K562 (cell line): Measurements from ENCODE around the gene OSCP1. TPM values are rescaled to one million over a fixed set of nuclear protein-coding genes. Genes with fewer than 3 reads are reported as not detected.
A peak's percentile ranks its signal among the peaks of the same experiment; 100 is the strongest.

ENCODE experiments used
- BCL6 ChIP-seq: fragments of 250-450 bp; sonication (Bioruptor Pico); IDR thresholded peaks from 2 replicates; pipeline ENCODE4 v1.4.0; 2020
- CSDE1 ChIP-seq, 2 experiments: fragments of 450-650 bp; IDR thresholded peaks; 2 replicates each; pipeline ENCODE4 v1.6.1; 2016; ENCODE audit warnings: mild to moderate bottlenecking in 1 of 2
- GATA2 ChIP-seq: sonication (generic); formaldehyde crosslinking; IDR thresholded peaks from 2 replicates; pipeline ENCODE4 v1.4.0; 2020; ENCODE audit warnings: mild to moderate bottlenecking, missing genetic modification reagents
- MCM2 ChIP-seq: fragments of 450-650 bp; IDR thresholded peaks from 2 replicates; pipeline ENCODE4 v1.6.1; 2017; ENCODE audit warnings: low read depth, mild to moderate bottlenecking
- MXI1 ChIP-seq: IDR thresholded peaks from 2 replicates; pipeline ENCODE4 v1.6.1; 2011; ENCODE audit warnings: low read depth, mild to moderate bottlenecking, improper control_type of control experiment, low read length
- NFXL1 ChIP-seq: fragments of 450-650 bp; formaldehyde crosslinking; IDR thresholded peaks from 2 replicates; pipeline ENCODE4 v1.4.0; 2021; ENCODE audit warnings: mild to moderate bottlenecking
- RB1 ChIP-seq: fragments of 450-650 bp; IDR thresholded peaks from 2 replicates; pipeline ENCODE4 v1.6.1; 2017; ENCODE audit warnings: low read depth, mild to moderate bottlenecking
- SIX5 ChIP-seq, 2 experiments: IDR thresholded peaks; 2 replicates each; pipeline ENCODE4 v1.6.1; 2011; ENCODE audit warnings: low read length in 2 of 2, borderline replicate concordance in 1 of 2, low read depth in 1 of 2, mild to moderate bottlenecking in 1 of 2, moderate library complexity in 1 of 2; ENCODE audit not compliant: insufficient read depth in 1 of 2
- SREBF2 ChIP-seq: sonication (generic); formaldehyde crosslinking; IDR thresholded peaks from 2 replicates; pipeline ENCODE4 v1.4.0; 2020; ENCODE audit warnings: mild to moderate bottlenecking, missing genetic modification reagents
- ZBTB34 ChIP-seq: fragments of 250-450 bp; sonication (Bioruptor Pico); IDR thresholded peaks from 2 replicates; pipeline ENCODE4 v1.8.0; 2021; ENCODE audit warnings: mild to moderate bottlenecking, moderate library complexity
- ZNF212 ChIP-seq: fragments of 450-650 bp; formaldehyde crosslinking; IDR thresholded peaks from 2 replicates; pipeline ENCODE4 v1.4.0; 2020; ENCODE audit warnings: mild to moderate bottlenecking
- ZNF224 ChIP-seq: sonication (generic); formaldehyde crosslinking; IDR thresholded peaks from 2 replicates; pipeline ENCODE4 v1.8.0; 2022; ENCODE audit warnings: mild to moderate bottlenecking, missing genetic modification reagents
- ZNF584 ChIP-seq: fragments of 200-800 bp; sonication (Bioruptor generic); IDR thresholded peaks from 2 replicates; pipeline ENCODE4 v1.6.1; 2016; ENCODE audit warnings: low read depth, mild to moderate bottlenecking, missing genetic modification characterization, missing compliant biosample characterization
- ZZZ3 ChIP-seq: fragments of 450-650 bp; IDR thresholded peaks from 2 replicates; pipeline ENCODE4 v1.6.1; 2016; ENCODE audit warnings: antibody characterized with exemption, mild to moderate bottlenecking, moderate library complexity
- polyA plus RNA-seq, 8 experiments: library from polyadenylated mRNA; depleted of rRNA in 4 of 8; stranded (reverse) in 5 of 8; unstranded in 3 of 8; fragments of >200 nt; fragmentation: Nextera tagmentation in 2 of 8; fragmentation: Illumina TruSeq in 1 of 8; extraction: Ambion mirVana in 2 of 8; extraction: Trizol in 1 of 8; gene quantifications; 2 replicates each; pipeline versions ENCODE4 v1.2.1 to v1.2.3, GENCODE V29; 2011 to 2014; ENCODE audit warnings: inconsistent platforms in 1 of 8, missing spikeins in 1 of 8
- total RNA-seq, 7 experiments: library from RNA; depleted of rRNA in 6 of 7; stranded (reverse); fragments of >200 nt in 6 of 7; fragmentation: Illumina TruSeq in 2 of 7; extraction: Trizol in 2 of 7; gene quantifications; 2 replicates each; pipeline versions ENCODE4 v1.2.1 to v1.2.3, GENCODE V29; 2011 to 2021; ENCODE audit warnings: low replicate concordance in 1 of 7
- TF ChIP-seq, protein P1 (sequence below): sonication (generic); formaldehyde crosslinking; IDR thresholded peaks from 2 replicates; pipeline ENCODE4 v1.8.0; 2023; ENCODE audit warnings: mild to moderate bottlenecking, missing genetic modification reagents
- TF ChIP-seq, protein P2 (sequence below): fragments of 250-450 bp; sonication (Bioruptor Pico); IDR thresholded peaks from 2 replicates; pipeline ENCODE4 v1.9.0; 2021; ENCODE audit warnings: mild to moderate bottlenecking
- TF ChIP-seq, protein P3 (sequence below): IDR thresholded peaks from 2 replicates; pipeline ENCODE4 v1.6.1; 2014; ENCODE audit warnings: antibody characterized with exemption

Gene OSCP1
- total and polyA plus RNA-seq, 9 of the 15 experiments (the other 6 are each of a cell fraction or from before 2014, with no cell fraction given): 0.15 to 0.40 (median 0.33) TPM; not detected in 5

DNA sequence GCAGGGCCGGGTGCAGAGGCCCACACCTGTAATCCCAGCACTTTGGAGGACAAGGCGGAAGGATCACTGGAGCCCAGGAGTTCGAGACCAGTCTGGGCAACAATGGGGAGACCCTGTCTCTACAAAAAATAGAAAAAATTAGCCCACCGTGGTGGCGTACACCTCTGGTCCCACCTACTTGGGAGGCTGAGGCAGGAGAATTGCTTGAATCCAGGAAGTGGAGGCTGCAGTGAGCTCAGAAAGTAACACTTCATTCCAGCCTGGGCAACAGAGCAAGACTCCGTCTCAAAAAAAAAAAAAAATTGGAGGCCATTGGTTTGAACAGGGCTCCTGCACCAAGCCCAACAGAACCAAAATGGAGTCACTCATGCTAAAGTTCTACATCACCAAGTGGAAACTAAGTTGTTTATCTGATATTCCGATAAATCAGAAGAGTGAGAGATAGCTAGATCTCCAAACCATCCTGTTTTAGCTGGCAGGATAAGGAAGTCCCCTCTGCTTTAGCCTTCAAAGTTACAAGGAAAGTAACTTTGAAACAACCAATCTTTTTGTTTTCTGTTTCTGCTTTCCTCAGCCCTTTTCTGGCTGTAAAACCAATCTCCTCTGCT, 51.8 kb downstream of the OSCP1 start (continued):
- TF ChIP-seq, protein P1, sequence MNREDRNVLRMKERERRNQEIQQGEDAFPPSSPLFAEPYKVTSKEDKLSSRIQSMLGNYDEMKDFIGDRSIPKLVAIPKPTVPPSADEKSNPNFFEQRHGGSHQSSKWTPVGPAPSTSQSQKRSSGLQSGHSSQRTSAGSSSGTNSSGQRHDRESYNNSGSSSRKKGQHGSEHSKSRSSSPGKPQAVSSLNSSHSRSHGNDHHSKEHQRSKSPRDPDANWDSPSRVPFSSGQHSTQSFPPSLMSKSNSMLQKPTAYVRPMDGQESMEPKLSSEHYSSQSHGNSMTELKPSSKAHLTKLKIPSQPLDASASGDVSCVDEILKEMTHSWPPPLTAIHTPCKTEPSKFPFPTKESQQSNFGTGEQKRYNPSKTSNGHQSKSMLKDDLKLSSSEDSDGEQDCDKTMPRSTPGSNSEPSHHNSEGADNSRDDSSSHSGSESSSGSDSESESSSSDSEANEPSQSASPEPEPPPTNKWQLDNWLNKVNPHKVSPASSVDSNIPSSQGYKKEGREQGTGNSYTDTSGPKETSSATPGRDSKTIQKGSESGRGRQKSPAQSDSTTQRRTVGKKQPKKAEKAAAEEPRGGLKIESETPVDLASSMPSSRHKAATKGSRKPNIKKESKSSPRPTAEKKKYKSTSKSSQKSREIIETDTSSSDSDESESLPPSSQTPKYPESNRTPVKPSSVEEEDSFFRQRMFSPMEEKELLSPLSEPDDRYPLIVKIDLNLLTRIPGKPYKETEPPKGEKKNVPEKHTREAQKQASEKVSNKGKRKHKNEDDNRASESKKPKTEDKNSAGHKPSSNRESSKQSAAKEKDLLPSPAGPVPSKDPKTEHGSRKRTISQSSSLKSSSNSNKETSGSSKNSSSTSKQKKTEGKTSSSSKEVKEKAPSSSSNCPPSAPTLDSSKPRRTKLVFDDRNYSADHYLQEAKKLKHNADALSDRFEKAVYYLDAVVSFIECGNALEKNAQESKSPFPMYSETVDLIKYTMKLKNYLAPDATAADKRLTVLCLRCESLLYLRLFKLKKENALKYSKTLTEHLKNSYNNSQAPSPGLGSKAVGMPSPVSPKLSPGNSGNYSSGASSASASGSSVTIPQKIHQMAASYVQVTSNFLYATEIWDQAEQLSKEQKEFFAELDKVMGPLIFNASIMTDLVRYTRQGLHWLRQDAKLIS (CRISPR knock-in tag): no peak
- no peak for TF ChIP-seq ZZZ3
- TF ChIP-seq SIX5 (IDR thresholded peaks at IDR 0.05; ENCODE audit: borderline replicate concordance in 1 of 2, insufficient read depth in 1 of 2, low read depth in 1 of 2, low read length in 2 of 2): no peak
- no peak for TF ChIP-seq MCM2
- no peak for TF ChIP-seq CSDE1 (IDR thresholded peaks at IDR 0.05)
- TF ChIP-seq, protein P2, sequence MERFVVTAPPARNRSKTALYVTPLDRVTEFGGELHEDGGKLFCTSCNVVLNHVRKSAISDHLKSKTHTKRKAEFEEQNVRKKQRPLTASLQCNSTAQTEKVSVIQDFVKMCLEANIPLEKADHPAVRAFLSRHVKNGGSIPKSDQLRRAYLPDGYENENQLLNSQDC (CRISPR knock-in tag): no peak
- peak; percentile 90 for TF ChIP-seq ZNF584
- peak; percentile 71; the same call in 1 of the 2 replicates for TF ChIP-seq NFXL1 (CRISPR knock-in tag)
- no peak for TF ChIP-seq ZNF224 (CRISPR knock-in tag)
- no peak for TF ChIP-seq SREBF2
- no peak for TF ChIP-seq GATA2 (CRISPR knock-in tag)
- no peak for TF ChIP-seq RB1
- no peak for TF ChIP-seq ZNF212 (CRISPR knock-in tag)
- TF ChIP-seq, protein P3, sequence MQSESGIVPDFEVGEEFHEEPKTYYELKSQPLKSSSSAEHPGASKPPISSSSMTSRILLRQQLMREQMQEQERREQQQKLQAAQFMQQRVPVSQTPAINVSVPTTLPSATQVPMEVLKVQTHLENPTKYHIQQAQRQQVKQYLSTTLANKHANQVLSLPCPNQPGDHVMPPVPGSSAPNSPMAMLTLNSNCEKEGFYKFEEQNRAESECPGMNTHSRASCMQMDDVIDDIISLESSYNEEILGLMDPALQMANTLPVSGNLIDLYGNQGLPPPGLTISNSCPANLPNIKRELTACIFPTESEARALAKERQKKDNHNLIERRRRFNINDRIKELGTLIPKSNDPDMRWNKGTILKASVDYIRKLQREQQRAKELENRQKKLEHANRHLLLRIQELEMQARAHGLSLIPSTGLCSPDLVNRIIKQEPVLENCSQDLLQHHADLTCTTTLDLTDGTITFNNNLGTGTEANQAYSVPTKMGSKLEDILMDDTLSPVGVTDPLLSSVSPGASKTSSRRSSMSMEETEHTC: no peak
- peak; percentile 87 for TF ChIP-seq BCL6 (CRISPR knock-in tag)
- peak; percentile 83; the same call in 1 of the 2 replicates for TF ChIP-seq ZBTB34 (CRISPR knock-in tag)
- no peak for TF ChIP-seq MXI1
